ENCODE data around the gene GNMT. TPM values are rescaled to one million over a fixed set of nuclear protein-coding genes. Genes with fewer than 3 reads are reported as not detected.

Gene GNMT
- not detected in 2 replicates for total RNA-seq
- 1.0 TPM for polyA plus RNA-seq (2012)

DNA sequence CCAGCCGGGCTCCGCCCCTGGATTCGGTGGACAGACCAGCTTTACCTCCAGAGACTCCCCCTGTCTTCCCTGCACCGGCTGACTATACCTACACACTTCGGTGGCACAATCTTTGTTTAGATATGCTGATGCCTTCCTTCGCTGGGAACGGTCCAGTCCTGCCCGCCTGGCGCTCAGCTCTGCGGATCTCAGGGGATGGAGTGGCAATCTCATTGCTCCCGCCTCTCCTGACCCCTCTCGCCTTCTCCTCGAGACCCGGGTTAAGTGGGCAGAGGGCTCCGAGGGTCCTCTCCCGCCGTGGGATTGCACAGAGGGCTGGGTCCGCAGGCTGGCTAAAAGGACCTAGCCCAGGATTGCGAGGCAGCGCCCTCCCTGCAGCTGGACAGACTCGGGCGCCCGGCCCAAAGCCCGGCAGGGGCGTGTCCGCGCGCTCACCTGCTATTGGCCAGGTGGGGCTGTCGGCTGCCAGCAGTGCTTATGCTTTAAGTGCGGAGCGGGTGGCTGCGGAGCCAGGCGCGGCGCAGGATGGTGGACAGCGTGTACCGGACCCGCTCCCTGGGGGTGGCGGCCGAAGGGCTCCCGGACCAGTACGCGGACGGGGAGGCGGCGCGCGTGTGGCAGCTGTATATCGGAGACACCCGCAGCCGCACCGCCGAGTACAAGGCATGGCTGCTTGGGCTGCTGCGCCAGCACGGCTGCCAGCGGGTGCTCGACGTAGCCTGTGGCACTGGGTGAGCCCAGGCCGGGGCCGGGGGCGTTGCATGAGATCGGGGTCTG lies at the start of gene GNMT:
Gene GNMT, plus strand, starts transcription at position 512 of the 777 bp plus-strand sequence. Its CDS starts 14 bp downstream, at position 526.
- peak; percentile 13 for DNase-seq (ENCODE audit: low read depth)

GRCh38 chr6:42911171-42912021 lies 49.2 kb upstream of the GNMT start:
- DNase-seq (ENCODE audit: low read depth): no peak

GRCh38 chr6:42914546-42914945 lies 46.0 kb upstream of the GNMT start:
- DNase-seq (ENCODE audit: low read depth): no peak

DNA sequence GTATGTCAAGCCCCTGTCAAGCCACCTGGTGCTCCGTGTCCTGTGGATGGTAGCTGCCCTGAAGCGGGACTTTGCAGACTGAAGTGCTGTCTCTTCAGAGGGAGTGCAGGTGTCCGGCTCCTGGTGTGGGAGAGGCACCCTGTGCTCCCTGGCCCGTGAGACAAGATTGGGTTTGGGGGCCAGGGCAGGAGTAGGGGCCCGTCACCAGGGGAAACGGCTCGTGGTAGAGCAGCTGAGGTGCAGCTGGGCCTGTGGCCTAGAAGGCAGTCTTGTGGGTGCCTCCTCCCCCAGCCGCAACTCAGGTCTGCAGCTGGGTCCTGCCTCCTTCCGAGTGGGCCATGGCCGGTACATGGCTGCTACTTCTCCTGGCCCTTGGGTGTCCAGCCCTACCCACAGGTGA lies 44.8 kb upstream of the GNMT start, which contains the start of gene PTCRA:
Gene PTCRA, plus strand, starts transcription at position 322 of the 400 bp plus-strand sequence. Its CDS starts 17 bp downstream, at position 339.
- no peak for DNase-seq (ENCODE audit: low read depth)

- no peak for DNase-seq (ENCODE audit: low read depth)
These were observed 44.3 kb upstream of the GNMT start for GRCh38 chr6:42916288-42916687.

GRCh38 chr6:42921801-42922200 lies 38.8 kb upstream of the GNMT start:
- DNase-seq (ENCODE audit: low read depth): no peak

- no peak for DNase-seq (ENCODE audit: low read depth)
These were observed 36.9 kb upstream of the GNMT start for GRCh38 chr6:42923666-42924065.

GRCh38 chr6:42925248-42925857 lies 35.2 kb upstream of the GNMT start:
- DNase-seq (ENCODE audit: low read depth): no peak

- DNase-seq (ENCODE audit: low read depth): peak; percentile 99
These were observed 31.4 kb upstream of the GNMT start, which contains the start of gene CNPY3 for GRCh38 chr6:42928986-42929820. CNPY3 (plus strand) TSS chr6:42929480; CDS start chr6:42929571, 91 bp downstream.

DNA sequence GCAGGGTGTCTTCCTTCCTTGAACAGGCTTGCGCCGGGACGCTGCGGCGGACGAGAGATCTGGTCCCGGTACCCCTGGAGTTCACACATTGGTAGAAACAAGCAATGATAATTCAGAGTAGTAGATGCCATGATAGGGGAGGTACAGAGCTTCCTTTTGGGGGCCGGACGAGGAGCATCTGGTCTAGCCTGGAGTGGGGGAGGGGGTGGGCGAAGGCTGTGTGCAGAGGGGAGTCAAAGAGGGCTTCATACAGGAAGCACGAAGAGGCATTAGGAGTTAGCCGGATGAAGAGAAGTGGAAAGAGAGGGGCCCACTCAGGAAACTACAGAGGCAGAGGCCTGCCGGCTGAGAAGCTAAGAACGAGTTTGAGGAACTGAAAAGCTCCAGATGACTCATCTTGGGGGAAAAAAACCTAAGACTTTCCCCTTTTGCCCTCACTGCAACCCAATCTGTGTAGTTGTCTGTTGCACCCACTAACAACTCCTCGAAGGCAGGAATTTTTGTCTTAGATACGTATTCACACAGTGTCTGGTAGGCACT lies 30.7 kb upstream of the GNMT start:
- DNase-seq (ENCODE audit: low read depth): no peak

DNA sequence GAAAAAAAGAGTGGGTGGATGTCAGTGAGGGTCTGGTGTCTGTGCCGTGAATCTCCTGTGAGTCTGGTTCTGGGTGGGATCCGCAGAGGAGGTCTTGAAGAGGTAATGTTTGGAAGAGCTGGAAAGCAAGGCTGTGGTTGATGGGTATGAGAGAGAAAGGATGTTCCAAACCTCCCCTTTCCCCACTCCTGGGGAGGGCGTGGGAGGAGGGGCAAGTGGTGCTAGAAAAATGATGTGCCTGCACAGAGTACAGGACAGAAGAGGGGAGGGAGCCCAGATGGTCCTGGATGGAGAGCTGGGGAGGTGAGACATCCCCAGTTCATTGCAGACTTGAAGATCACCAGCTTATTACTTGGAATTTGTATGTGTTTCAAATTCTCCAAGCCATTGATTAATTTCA lies 28.1 kb upstream of the GNMT start:
- DNase-seq (ENCODE audit: low read depth): no peak

DNA sequence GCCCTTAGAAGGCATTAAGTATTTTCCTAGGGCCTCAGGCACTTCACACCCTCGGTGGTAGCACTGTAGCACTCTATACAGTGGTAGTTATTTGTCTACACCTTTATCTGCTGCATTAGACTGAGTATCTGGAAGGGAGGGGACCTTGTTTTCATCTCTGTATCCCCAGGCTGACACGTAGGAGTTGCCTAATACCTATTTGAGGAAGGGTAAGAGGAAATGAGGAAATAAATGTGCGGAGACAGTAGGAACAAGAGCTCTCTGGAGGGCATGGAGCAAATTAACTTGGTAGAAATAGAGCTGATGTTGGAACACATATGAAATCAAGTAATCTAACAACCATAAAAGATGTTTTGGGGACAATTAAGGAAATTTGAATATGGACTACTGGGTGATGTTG lies 27.3 kb upstream of the GNMT start:
- no peak for DNase-seq (ENCODE audit: low read depth)

GRCh38 chr6:42935322-42935721 lies 25.2 kb upstream of the GNMT start:
- DNase-seq (ENCODE audit: low read depth): no peak

DNA sequence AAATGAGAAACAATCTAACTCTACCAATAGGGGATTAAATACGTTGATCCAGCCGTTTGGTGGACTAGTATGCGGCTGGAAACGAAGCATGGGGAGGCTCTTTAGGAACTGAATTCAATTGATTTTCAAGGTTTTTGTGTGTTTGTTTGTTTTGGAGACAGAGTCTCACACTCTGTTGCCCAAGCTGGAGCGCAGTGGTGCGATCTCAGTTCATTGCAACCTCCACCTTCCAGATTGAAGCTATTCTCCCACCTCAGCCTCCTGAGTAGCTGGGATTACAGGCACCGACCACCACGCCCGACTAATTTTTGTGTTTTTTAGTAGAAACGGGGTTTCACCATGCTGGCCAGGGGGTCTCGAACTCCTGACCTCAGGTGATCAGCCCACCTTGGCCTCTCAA lies 24.2 kb upstream of the GNMT start:
- DNase-seq (ENCODE audit: low read depth): no peak

DNA sequence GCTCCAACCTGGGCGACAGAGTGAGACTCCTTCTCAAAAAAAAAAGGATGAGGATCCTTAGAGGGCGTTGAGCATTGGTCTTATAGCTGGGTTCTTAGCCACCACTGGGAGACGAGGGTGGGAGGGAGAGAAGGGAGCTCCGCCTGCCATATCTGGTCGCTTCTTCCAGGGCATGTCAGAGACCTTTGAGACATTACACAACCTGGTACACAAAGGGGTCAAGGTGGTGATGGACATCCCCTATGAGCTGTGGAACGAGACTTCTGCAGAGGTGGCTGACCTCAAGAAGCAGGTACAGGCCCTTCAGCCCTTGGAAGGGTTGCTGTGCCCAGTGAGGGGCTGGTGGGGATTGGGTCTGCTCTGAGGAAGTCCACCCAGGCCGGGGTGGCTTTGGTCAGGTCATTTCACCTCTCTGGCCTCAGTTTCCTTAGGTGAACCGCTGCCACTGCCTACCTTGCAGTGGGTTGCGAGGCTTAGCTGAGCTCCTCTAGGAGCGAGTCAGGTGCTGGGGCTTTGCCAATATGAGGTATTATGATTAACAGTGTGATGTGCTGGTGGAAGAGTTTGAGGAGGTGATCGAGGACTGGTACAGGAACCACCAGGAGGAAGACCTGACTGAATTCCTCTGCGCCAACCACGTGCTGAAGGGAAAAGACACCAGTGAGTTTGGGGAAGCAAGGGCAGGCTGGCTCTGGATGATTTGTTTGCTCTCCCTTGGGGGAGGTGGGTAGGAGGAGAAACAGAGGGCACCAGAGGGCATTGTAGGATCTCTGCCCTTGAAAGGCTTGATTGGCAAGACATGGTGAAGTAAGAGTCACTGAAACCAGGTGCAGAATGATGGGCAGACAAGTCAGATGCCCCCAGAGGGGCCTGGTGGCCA lies 22.8 kb upstream of the GNMT start:
- DNase-seq (ENCODE audit: low read depth): no peak

DNA sequence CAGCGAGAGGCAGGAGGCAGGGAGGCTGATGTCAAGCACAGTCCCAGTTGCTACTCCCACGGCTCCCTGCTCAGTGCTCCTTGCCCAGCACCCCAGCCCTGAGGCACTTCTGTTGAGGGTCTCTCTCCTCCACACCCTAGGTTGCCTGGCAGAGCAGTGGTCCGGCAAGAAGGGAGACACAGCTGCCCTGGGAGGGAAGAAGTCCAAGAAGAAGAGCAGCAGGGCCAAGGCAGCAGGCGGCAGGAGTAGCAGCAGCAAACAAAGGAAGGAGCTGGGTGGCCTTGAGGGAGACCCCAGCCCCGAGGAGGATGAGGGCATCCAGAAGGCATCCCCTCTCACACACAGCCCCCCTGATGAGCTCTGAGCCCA lies 22.1 kb upstream of the GNMT start:
- no peak for DNase-seq (ENCODE audit: low read depth)

DNA sequence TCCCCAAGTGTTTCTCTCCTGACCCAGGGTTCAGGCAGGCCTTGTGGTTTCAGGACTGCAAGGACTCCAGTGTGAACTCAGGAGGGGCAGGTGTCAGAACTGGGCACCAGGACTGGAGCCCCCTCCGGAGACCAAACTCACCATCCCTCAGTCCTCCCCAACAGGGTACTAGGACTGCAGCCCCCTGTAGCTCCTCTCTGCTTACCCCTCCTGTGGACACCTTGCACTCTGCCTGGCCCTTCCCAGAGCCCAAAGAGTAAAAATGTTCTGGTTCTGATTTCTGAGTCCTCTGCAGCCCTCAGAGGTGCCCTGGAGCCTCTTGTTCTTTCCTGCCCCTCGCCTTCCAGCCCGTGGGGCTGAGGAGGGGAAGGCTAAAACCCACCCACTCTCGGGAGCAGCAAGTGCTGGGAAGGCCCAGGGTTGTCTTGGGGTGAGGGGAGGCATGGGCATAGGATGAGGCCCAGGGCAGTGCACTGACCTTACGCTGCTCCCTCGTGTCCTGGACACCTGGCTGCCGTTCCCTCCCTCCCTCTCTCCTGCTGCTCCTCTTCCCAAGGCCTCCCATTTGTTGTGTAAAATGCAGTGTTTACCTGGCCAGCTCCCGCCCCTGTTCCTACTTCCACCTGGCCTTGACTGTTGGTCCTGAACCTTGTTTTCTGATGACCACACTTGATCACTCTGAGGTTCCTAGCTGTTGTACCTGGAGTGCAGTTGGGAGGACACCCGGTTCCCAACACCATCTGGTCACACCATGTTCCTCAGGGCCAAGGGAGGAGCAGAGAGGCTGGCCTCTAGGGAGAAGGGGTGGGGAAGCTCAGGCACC lies 21.4 kb upstream of the GNMT start:
- no peak for DNase-seq (ENCODE audit: low read depth)

DNA sequence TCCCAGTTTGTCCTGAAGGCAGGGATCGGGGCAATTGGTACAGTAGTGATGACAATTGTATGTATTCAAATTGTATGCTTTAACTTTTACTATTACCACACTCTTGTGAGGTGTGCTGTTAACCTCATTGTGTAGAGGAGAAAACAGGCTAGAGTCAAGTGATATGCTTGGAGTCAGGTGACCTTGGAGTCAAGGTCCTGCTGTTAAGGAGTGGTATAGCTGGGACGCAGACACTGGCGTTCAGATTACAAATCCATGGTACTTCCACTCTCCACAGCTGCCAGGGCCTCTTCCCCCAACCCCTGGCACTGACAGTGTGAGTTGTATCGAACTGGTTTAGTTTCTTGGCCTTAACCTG lies 20.8 kb upstream of the GNMT start:
- no peak for DNase-seq (ENCODE audit: low read depth)

All from myocyte (in vitro differentiated cells).